SK-N-SH (cell line): ENCODE results near the gene OR4K1.

Experiments
- JUND ChIP-seq: IDR thresholded peaks from 2 replicates; pipeline ENCODE4 v1.4.0; 2012
- MXI1 ChIP-seq: IDR thresholded peaks from 2 replicates; pipeline ENCODE4 v1.6.1; 2012; ENCODE audit warnings: mild to moderate bottlenecking, low read depth, low read length, improper control_type of control experiment
- NRF1 ChIP-seq: IDR thresholded peaks from 2 replicates; pipeline ENCODE4 v1.6.1; 2012; ENCODE audit warnings: low read depth, mild to moderate bottlenecking, low read length
- YY1 ChIP-seq: IDR thresholded peaks from 2 replicates; pipeline ENCODE4 v1.4.0; 2012; ENCODE audit warnings: low read depth, mild to moderate bottlenecking

- TF ChIP-seq JUND, result no peak
- no peak for TF ChIP-seq NRF1
- TF ChIP-seq YY1, result no peak
- TF ChIP-seq MXI1, result no peak
These were observed 11.0 kb downstream of the OR4K1 start for GRCh38 chr14:19941668-19942067.
